BJ (cell line): ENCODE results near the gene NRP1. TPM values are rescaled to one million over a fixed set of nuclear protein-coding genes. Genes with fewer than 3 reads are reported as not detected.
A peak's percentile ranks its signal among the peaks of the same experiment; 100 is the strongest.

ENCODE experiments used
- CTCF ChIA-PET: fragments of 350-600 bp; formaldehyde crosslinking; extraction: SDS; loops from one replicate; lab custom pipeline; 2021; ENCODE audit warnings: antibody characterized with exemption, inconsistent platforms; lab: Yijun Ruan, JAX
- POLR2A ChIA-PET: fragments of 300-600 bp; sonication (Branson Sonifier 250); formaldehyde crosslinking; extraction: SDS; loops from one replicate; lab custom pipeline; 2021; ENCODE audit warnings: antibody characterized with exemption; lab: Charles Lee
- DNase-seq: peaks from one replicate; pipeline ENCODE4 v3.0.0-alpha.2; 2011; ENCODE audit warnings: low read depth
- H3K27me3 ChIP-seq: 2 replicates; pipeline ENCODE4 v1.6.0; 2011; ENCODE audit warnings: low read length; ENCODE audit not compliant: control insufficient read depth, insufficient read depth
- H3K36me3 ChIP-seq: 2 replicates; pipeline ENCODE4 v1.5.1; 2011; ENCODE audit warnings: low read length; ENCODE audit not compliant: control insufficient read depth, insufficient read depth
- H3K4me3 ChIP-seq: 2 replicates; pipeline ENCODE4 v1.5.1; 2011; ENCODE audit warnings: low read depth, mild to moderate bottlenecking, control low read depth, low read length
- polyA plus RNA-seq: library from polyadenylated mRNA; depleted of rRNA; stranded (reverse); fragments of >200 nt; gene quantifications from 2 replicates; pipeline ENCODE4 v1.2.3, GENCODE V29; 2011
- TF ChIP-seq, protein P1 (sequence below): IDR thresholded peaks from 2 replicates; pipeline ENCODE4 v1.5.1; 2011; ENCODE audit warnings: low read depth, mild to moderate bottlenecking, control low read depth, inconsistent platforms, low read length, moderate library complexity; ENCODE audit not compliant: insufficient read depth

The NRP1 gene
- polyA plus RNA-seq, 1 experiment, result 141 TPM

DNA sequence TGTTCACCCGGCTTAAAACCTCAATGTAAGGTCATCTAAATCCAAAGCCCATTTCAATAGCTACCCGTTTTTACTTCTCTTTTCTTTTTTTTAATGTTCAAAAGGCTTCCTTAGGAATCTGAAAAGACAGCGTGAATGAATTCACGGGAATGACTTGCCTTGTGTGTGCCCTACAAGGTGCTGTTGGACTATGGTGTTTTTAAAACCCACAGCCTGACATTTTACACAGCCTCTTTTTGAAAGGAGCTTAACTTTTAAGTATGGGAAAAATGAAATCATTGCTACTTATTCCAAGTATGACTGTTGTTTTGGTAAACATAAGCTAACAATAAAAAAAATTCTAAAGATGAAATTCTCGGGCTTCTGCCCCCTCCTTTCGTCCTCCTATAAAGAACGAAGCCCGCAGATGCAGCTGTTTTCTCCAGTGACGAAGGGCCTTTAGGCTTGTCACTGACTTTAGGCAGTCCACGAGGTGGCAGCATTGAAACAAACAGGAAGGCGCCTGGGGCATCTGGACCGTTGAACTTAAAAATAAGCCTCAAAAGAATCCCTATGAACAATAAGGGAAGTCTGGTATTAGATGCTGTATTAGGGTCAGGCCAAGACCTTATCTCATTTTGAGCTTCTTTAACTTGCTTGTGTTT lies 141.3 kb downstream of the NRP1 start:
- POLR2A ChIA-PET, result interaction anchor here (0.6 to 1.4 kb wide), 5 partner anchors 40 to 188 kb away, joined by 3 to 4 read pairs (median 3); no protein-coding TSS in a partner anchor
- CTCF ChIA-PET, result interaction anchor here (0.8 to 2.7 kb wide), 34 partner anchors 10 to 1445 kb away, joined by 3 to 18 read pairs (median 4); partner anchors contain the start of gene NRP1
- peaks cover 16% of the 10 kb centered on the region for H3K36me3 ChIP-seq

DNA sequence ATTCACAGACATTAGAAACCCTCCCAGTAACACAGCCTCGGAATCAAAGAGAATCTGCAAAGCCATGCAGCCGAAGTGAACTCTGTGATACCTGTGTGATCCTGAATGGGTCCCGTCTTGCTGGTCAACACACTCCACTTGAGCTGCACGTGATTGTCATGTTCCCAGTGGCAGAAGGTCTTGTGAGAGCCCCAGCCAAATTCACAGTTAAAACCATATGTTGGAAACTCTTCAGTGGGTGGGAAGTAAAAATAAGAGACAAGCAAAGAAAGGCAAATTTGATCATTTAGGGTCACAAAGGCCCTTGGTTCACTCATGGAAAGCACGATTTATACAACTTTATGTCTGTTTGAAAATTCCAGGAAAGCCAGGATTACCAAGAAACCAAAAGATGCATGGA lies 142.3 kb downstream of the NRP1 start:
- POLR2A ChIA-PET, result no interaction called here
- CTCF ChIA-PET, result interaction anchor here (1.2 to 2.7 kb wide), 7 partner anchors 10 to 910 kb away, joined by 3 to 18 read pairs (median 5); no protein-coding TSS in a partner anchor
- TF ChIP-seq, protein P1, sequence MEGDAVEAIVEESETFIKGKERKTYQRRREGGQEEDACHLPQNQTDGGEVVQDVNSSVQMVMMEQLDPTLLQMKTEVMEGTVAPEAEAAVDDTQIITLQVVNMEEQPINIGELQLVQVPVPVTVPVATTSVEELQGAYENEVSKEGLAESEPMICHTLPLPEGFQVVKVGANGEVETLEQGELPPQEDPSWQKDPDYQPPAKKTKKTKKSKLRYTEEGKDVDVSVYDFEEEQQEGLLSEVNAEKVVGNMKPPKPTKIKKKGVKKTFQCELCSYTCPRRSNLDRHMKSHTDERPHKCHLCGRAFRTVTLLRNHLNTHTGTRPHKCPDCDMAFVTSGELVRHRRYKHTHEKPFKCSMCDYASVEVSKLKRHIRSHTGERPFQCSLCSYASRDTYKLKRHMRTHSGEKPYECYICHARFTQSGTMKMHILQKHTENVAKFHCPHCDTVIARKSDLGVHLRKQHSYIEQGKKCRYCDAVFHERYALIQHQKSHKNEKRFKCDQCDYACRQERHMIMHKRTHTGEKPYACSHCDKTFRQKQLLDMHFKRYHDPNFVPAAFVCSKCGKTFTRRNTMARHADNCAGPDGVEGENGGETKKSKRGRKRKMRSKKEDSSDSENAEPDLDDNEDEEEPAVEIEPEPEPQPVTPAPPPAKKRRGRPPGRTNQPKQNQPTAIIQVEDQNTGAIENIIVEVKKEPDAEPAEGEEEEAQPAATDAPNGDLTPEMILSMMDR, result no peak
- DNase-seq, result no peak
- H3K4me3 ChIP-seq, result no peak overlapping the region
- no peaks in the 10 kb centered on the region for H3K27me3 ChIP-seq
- H3K36me3 ChIP-seq, result peaks cover 16% of the 10 kb centered on the region

More for the DNA sequence above, 141.3 kb downstream of the NRP1 start:
- Histone ChIP-seq H3K27me3 (no peaks in the 10 kb centered on the region), H3K4me3 (no peak overlapping the region)
- TF ChIP-seq, protein P1, result peak; percentile 81
- DNase-seq, result peak; percentile 47

- ChIA-PET POLR2A (no interaction called here), CTCF (interaction anchor here (0.6 kb wide), 1 partner anchor 1353 kb away, joined by 3 read pairs; no protein-coding TSS in a partner anchor)
- Histone ChIP-seq H3K27me3 (no peaks in the 10 kb centered on the region), H3K36me3 (peaks cover 7% of the 10 kb centered on the region), H3K4me3 (no peak overlapping the region)
- TF ChIP-seq, protein P1, result no peak
- no peak for DNase-seq
Observed at GRCh38 chr10:33190406-33190805, 144.1 kb downstream of the NRP1 start.

DNA sequence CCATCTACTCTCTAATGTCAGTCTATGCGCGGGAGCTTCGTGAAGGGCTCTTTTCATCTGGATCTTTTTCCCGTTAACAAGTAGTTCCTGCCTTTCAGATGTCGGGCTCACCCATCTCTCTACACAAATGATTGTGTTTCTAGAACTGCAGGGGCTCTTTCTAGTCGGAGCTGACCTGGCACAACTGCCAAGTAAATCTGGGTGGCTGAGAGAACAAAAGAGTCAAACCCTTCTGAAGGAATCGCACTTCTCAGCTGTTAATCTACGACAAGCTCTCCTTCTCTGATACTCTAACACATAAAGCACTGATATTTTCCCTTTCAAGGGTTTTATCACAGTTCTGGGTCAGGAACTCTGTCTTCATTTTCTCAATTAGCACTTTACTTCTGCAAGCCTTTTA lies 144.7 kb downstream of the NRP1 start:
- Histone ChIP-seq H3K4me3 (no peak overlapping the region), H3K27me3 (no peaks in the 10 kb centered on the region), H3K36me3 (peaks cover 7% of the 10 kb centered on the region)
- ChIA-PET CTCF (interaction anchor here (0.6 to 1.1 kb wide), 2 partner anchors 74 to 1353 kb away, joined by 3 to 4 read pairs; no protein-coding TSS in a partner anchor), POLR2A (no interaction called here)
- DNase-seq, result no peak
- TF ChIP-seq, protein P1, result no peak

DNA sequence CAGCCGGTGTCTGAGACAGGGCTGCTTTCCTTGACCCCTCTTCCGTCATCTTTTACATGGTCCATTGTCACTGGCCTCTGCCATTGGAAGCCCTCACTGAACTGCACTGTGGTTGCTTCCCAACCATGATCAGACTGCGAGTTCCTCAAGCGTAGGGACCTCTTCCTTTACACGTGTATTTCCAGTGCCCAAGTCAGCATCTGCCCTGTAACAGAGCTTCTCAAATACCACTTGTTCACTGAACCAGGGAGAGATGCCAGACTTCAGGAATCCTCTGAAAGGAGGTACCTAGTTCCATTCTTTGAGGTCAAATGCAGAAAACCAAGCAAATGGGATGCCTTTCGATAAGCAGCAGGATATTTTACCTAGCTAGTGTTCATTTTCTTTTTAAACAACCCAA lies 145.1 kb downstream of the NRP1 start:
- ChIA-PET CTCF (interaction anchor here (1.1 kb wide), 1 partner anchor 73 kb away, joined by 4 read pairs; no protein-coding TSS in a partner anchor), POLR2A (no interaction called here)
- H3K36me3 ChIP-seq, result peaks cover 7% of the 10 kb centered on the region

More for the DNA sequence above, 145.1 kb downstream of the NRP1 start:
- DNase-seq, result no peak
- TF ChIP-seq, protein P1, result no peak
- Histone ChIP-seq H3K27me3 (no peaks in the 10 kb centered on the region), H3K4me3 (no peak overlapping the region)
